ENCODE results near the gene SLC25A11. TPM values are rescaled to one million over a fixed set of nuclear protein-coding genes. Genes with fewer than 3 reads are reported as not detected.

Gene SLC25A11
- total RNA-seq, 1 donor from 2014 or later, result 35.3 TPM

- TF ChIP-seq CTCF (IDR thresholded peaks at IDR 0.05), result no peak
- intact Hi-C loops (cut with micrococcal nuclease), result loop anchor here (5.0 to 10.0 kb wide), 2 partner anchors 578 to 801 kb away; partner anchors contain the start of genes CYB5D2, UBE2G1 and ZZEF1
- peak overlapping the region; percentile 63 for H3K27ac Mint-ChIP-seq
- no peaks in the 10 kb centered on the region for H3K27me3 Mint-ChIP-seq
- DNase-seq (no peak), ATAC-seq (ENCODE audit: low read depth) (no peak)
- H3K9me3 Mint-ChIP-seq, result no peaks in the 10 kb centered on the region
- ChIA-PET POLR2A (interaction anchor here (0.8 to 12.1 kb wide), 5 partner anchors 8 to 233 kb away, joined by 3 to 391 read pairs (median 3); partner anchors contain the start of genes ARRB2, C17orf107, ENO3 and SPAG7), CTCF (no interaction called here)
- H3K4me3 Mint-ChIP-seq, result peak overlapping the region; percentile 15
- peaks cover 84% of the 10 kb centered on the region for H3K4me1 Mint-ChIP-seq
- peaks cover 79% of the 10 kb centered on the region for H3K36me3 Mint-ChIP-seq (ENCODE audit: low read depth)
Observed at GRCh38 chr17:4942760-4943508, 3.1 kb upstream of the SLC25A11 start.

GRCh38 chr17:4941319-4941610 is 1.4 kb upstream of the SLC25A11 start:
- intact Hi-C loops (cut with micrococcal nuclease), result loop anchor here (2.0 to 10.0 kb wide), 5 partner anchors 46 to 799 kb away; partner anchors contain the start of genes ARRB2, CAMTA2, CYB5D2 and UBE2G1
- H3K4me3 Mint-ChIP-seq, result peak overlapping the region; percentile 97
- no peak for DNase-seq
- no peak for ATAC-seq (ENCODE audit: low read depth)
- peak overlapping the region; percentile 98 for H3K27ac Mint-ChIP-seq
- ChIA-PET CTCF (no interaction called here), POLR2A (interaction anchor here (3.0 to 3.4 kb wide), 3 partner anchors 27 to 46 kb away, joined by 19 to 83 read pairs (median 26); partner anchors contain the start of genes C17orf107, CAMTA2 and SPAG7)
- peaks cover 79% of the 10 kb centered on the region for H3K36me3 Mint-ChIP-seq (ENCODE audit: low read depth)
- no peaks in the 10 kb centered on the region for H3K9me3 Mint-ChIP-seq
- H3K4me1 Mint-ChIP-seq, result peaks cover 81% of the 10 kb centered on the region
- no peak for TF ChIP-seq CTCF (IDR thresholded peaks at IDR 0.05)
- no peaks in the 10 kb centered on the region for H3K27me3 Mint-ChIP-seq

- CTCF ChIA-PET, result interaction anchor here (0.7 to 2.3 kb wide), 7 partner anchors 8 to 209 kb away, joined by 3 to 14 read pairs (median 4); partner anchors contain the start of genes CAMTA2, PFN1 and SPAG7
- peak overlapping the region; percentile 98 for H3K27ac Mint-ChIP-seq
- peaks cover 77% of the 10 kb centered on the region for H3K4me1 Mint-ChIP-seq
- ATAC-seq (ENCODE audit: low read depth), result no peak
- TF ChIP-seq CTCF (IDR thresholded peaks at IDR 0.05), result no peak
- no peaks in the 10 kb centered on the region for H3K9me3 Mint-ChIP-seq
- H3K36me3 Mint-ChIP-seq (ENCODE audit: low read depth), result peaks cover 78% of the 10 kb centered on the region
- POLR2A ChIA-PET, result interaction anchor here (0.9 to 3.4 kb wide), 21 partner anchors 9 to 797 kb away, joined by 3 to 104 read pairs (median 7); partner anchors contain the start of genes C17orf107, CAMTA2, ENO3 and INCA1
- DNase-seq, result no peak
- peak overlapping the region; percentile 97 for H3K4me3 Mint-ChIP-seq
- intact Hi-C loops (cut with micrococcal nuclease), result loop anchor here (1.0 to 10.0 kb wide), 8 partner anchors 9 to 798 kb away; partner anchors contain the start of genes ARRB2, CAMTA2, CYB5D2 and INCA1
- no peaks in the 10 kb centered on the region for H3K27me3 Mint-ChIP-seq
Observed at GRCh38 chr17:4940555-4941318, 891 bp upstream of the SLC25A11 start.

GRCh38 chr17:4939546-4939795 is 375 bp downstream of the SLC25A11 start:
- TF ChIP-seq CTCF (IDR thresholded peaks at IDR 0.05), result no peak
- Mint-ChIP-seq H3K4me3 (peak overlapping the region; percentile 97), H3K9me3 (no peaks in the 10 kb centered on the region), H3K27me3 (no peaks in the 10 kb centered on the region), H3K36me3 (ENCODE audit: low read depth) (peaks cover 66% of the 10 kb centered on the region), H3K27ac (peak overlapping the region; percentile 82), H3K4me1 (peaks cover 66% of the 10 kb centered on the region)
- DNase-seq (no peak), ATAC-seq (ENCODE audit: low read depth) (no peak)
- ChIA-PET POLR2A (interaction anchor here (0.7 to 3.4 kb wide), 24 partner anchors 10 to 274 kb away, joined by 3 to 104 read pairs (median 6); partner anchors contain the start of genes ARRB2, C17orf107, CAMTA2 and ENO3), CTCF (interaction anchor here (1.2 to 2.3 kb wide), 5 partner anchors 9 to 48 kb away, joined by 3 to 14 read pairs (median 6); partner anchors contain the start of genes CAMTA2, PFN1 and SPAG7)
- intact Hi-C loops (cut with micrococcal nuclease), result no loop called here

Data from activated B cell treated with CpG ODN at 0.5 μM for 24 hours (primary cell).